ENCODE measurements around the gene EVL. TPM values are rescaled to one million over a fixed set of nuclear protein-coding genes. Genes with fewer than 3 reads are reported as not detected.

Gene EVL
- total and polyA plus RNA-seq, 10 of the 15 experiments (the other 5 are each of a cell fraction or from before 2014, with no cell fraction given) = 11.9 to 341 (median 89.8) TPM

- WGBS (ENCODE audit: insufficient coverage, insufficient replicate concordance, low lambda C conversion rate, missing lambda C conversion rate) = 87% methylated on average over 10 of the region's 10 CpGs
- no peak overlapping the region for H3K4me3 ChIP-seq
- TF ChIP-seq NFYA (IDR thresholded peaks at IDR 0.05; ENCODE audit: borderline replicate concordance, low read depth, low read length) = no peak
- no peak for TF ChIP-seq USF1 (IDR thresholded peaks at IDR 0.05; ENCODE audit: borderline replicate concordance, extremely low read length, insufficient read depth, low read depth, low read length)
- TF ChIP-seq, protein P1, sequence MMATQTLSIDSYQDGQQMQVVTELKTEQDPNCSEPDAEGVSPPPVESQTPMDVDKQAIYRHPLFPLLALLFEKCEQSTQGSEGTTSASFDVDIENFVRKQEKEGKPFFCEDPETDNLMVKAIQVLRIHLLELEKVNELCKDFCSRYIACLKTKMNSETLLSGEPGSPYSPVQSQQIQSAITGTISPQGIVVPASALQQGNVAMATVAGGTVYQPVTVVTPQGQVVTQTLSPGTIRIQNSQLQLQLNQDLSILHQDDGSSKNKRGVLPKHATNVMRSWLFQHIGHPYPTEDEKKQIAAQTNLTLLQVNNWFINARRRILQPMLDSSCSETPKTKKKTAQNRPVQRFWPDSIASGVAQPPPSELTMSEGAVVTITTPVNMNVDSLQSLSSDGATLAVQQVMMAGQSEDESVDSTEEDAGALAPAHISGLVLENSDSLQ (IDR thresholded peaks at IDR 0.05) = no peak
- no peak for TF ChIP-seq TCF3 (IDR thresholded peaks at IDR 0.05; ENCODE audit: borderline replicate concordance, insufficient read depth, low read depth, low read length)
- TF ChIP-seq, protein P2, sequence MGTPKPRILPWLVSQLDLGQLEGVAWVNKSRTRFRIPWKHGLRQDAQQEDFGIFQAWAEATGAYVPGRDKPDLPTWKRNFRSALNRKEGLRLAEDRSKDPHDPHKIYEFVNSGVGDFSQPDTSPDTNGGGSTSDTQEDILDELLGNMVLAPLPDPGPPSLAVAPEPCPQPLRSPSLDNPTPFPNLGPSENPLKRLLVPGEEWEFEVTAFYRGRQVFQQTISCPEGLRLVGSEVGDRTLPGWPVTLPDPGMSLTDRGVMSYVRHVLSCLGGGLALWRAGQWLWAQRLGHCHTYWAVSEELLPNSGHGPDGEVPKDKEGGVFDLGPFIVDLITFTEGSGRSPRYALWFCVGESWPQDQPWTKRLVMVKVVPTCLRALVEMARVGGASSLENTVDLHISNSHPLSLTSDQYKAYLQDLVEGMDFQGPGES (IDR thresholded peaks at IDR 0.05) = no peak
- TF ChIP-seq EZH2 (IDR thresholded peaks at IDR 0.05; ENCODE audit: borderline replicate concordance, control insufficient read depth, low read depth, low read length) = no peak
- TF ChIP-seq, protein P3, sequence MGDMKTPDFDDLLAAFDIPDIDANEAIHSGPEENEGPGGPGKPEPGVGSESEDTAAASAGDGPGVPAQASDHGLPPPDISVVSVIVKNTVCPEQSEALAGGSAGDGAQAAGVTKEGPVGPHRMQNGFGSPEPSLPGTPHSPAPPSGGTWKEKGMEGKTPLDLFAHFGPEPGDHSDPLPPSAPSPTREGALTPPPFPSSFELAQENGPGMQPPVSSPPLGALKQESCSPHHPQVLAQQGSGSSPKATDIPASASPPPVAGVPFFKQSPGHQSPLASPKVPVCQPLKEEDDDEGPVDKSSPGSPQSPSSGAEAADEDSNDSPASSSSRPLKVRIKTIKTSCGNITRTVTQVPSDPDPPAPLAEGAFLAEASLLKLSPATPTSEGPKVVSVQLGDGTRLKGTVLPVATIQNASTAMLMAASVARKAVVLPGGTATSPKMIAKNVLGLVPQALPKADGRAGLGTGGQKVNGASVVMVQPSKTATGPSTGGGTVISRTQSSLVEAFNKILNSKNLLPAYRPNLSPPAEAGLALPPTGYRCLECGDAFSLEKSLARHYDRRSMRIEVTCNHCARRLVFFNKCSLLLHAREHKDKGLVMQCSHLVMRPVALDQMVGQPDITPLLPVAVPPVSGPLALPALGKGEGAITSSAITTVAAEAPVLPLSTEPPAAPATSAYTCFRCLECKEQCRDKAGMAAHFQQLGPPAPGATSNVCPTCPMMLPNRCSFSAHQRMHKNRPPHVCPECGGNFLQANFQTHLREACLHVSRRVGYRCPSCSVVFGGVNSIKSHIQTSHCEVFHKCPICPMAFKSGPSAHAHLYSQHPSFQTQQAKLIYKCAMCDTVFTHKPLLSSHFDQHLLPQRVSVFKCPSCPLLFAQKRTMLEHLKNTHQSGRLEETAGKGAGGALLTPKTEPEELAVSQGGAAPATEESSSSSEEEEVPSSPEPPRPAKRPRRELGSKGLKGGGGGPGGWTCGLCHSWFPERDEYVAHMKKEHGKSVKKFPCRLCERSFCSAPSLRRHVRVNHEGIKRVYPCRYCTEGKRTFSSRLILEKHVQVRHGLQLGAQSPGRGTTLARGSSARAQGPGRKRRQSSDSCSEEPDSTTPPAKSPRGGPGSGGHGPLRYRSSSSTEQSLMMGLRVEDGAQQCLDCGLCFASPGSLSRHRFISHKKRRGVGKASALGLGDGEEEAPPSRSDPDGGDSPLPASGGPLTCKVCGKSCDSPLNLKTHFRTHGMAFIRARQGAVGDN (IDR thresholded peaks at IDR 0.05) = no peak
- no peak for TF ChIP-seq WRNIP1 (IDR thresholded peaks at IDR 0.05; ENCODE audit: borderline replicate concordance, low read depth, low read length)
- TF ChIP-seq LARP7 (IDR thresholded peaks at IDR 0.05) = no peak
- no peak for TF ChIP-seq IRF4 (IDR thresholded peaks at IDR 0.05; ENCODE audit: low read depth, low read length)
- no TSS peak for BruUV-seq (replicated peaks)
- peaks cover 3% of the 10 kb centered on the region; the same call in 1 of the 2 replicates for H3K4me1 ChIP-seq (ENCODE audit: control insufficient read depth, insufficient read depth, low read length)
- no peaks in the 10 kb centered on the region for H3K9me3 ChIP-seq (replicated peaks; ENCODE audit: control insufficient read depth, insufficient read depth, low read length)
- ATAC-seq (no peak), FAIRE-seq (no peak), DNase-seq (ENCODE audit: low read depth, low spot score) (no peak)
- peaks cover 24 to 42% of the 10 kb centered on the region in 2 experiments for H3K36me3 ChIP-seq (ENCODE audit: control insufficient read depth in 2 of 2, insufficient read depth in 2 of 2, low read length in 1 of 2)
- ChIA-PET POLR2A (interaction anchor here (1.1 kb wide), 1 partner anchor 39 kb away, joined by 4 read pairs; no protein-coding TSS in a partner anchor), RAD21 (ENCODE audit: unreplicated experiment) (interaction anchor here (1.3 to 2.9 kb wide), 7 partner anchors 26 to 127 kb away, joined by 3 to 44 read pairs (median 4); partner anchors contain the start of gene EVL), SMC1A (ENCODE audit: uncharacterized antibody, unreplicated experiment) (interaction anchor here (1.1 to 2.6 kb wide), 9 partner anchors 18 to 126 kb away, joined by 3 to 42 read pairs (median 13); partner anchors contain the start of gene EVL), CTCF (interaction anchor here (1.0 to 6.8 kb wide), 21 partner anchors 13 to 134 kb away, joined by 3 to 130 read pairs (median 5); partner anchors contain the start of gene EVL)
- H4K20me1 ChIP-seq (ENCODE audit: control insufficient read depth, insufficient read depth) = no peaks in the 10 kb centered on the region
- peaks cover 2% of the 10 kb centered on the region for H3K79me2 ChIP-seq (ENCODE audit: control insufficient read depth, insufficient read depth, low read length)
- no peak overlapping the region for H3K27ac ChIP-seq (ENCODE audit: control insufficient read depth, insufficient read depth)
- H3K4me2 ChIP-seq (ENCODE audit: control insufficient read depth, insufficient read depth) = no peak overlapping the region
- in situ Hi-C loops (cut with MboI) = no loop called here
- intact Hi-C loops (cut with micrococcal nuclease; ENCODE audit: unreplicated experiment) = loop anchor here (1.0 to 5.0 kb wide), 5 partner anchors 33 to 127 kb away; no protein-coding TSS in a partner anchor
- no peak overlapping the region for H2AFZ ChIP-seq (ENCODE audit: control insufficient read depth, low read depth, low read length)
- no peak overlapping the region for H3K9ac ChIP-seq (ENCODE audit: control insufficient read depth, insufficient read depth, low read length)
- H3K27me3 ChIP-seq (replicated peaks in 1 of 2; ENCODE audit: control insufficient read depth in 2 of 2, insufficient read depth in 2 of 2, low read length in 1 of 2) = no peaks in the 10 kb centered on the region
These were observed 43.8 kb downstream of the EVL start for GRCh38 chr14:100108840-100109593.

Measured in GM12878 (cell line).